ENCODE data around the gene TSPAN15. TPM values are rescaled to one million over a fixed set of nuclear protein-coding genes. Genes with fewer than 3 reads are reported as not detected.

TSPAN15 gene
- total and polyA plus RNA-seq, 2 experiments from 2014 or later, result 6.6 to 10.1 TPM

DNA sequence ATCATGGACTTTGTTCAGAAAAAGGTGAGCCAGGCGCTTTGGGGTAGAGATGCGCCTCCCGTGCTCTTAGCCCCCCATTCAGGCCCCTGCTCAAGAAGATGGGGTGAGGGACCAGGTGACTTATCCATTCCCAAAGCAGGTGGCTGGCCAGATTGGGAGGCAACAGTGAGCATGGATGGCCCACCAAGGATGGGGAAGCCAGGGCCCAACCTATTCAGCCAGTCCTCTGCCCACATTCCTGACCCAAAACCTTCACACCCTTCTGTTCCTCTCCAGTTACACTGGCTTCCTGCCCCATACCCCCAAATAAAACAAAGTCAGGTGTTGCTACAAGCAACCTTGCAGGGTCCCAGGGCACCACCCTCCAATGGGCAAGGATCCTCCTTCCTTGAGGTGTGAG lies 44.4 kb downstream of the TSPAN15 start:
- Mint-ChIP-seq H3K36me3 (ENCODE audit: low read depth) (no peaks in the 10 kb centered on the region; the same call in 2 of the 3 replicates), H3K27me3 (ENCODE audit: insufficient read depth, low read depth, poor library complexity) (peaks cover 1% of the 10 kb centered on the region), H3K9me3 (no peaks in the 10 kb centered on the region), H3K27ac (no peak overlapping the region), H3K4me1 (peaks cover 16% of the 10 kb centered on the region), H3K4me3 (no peak overlapping the region)
- DNase-seq (ENCODE audit: low spot score), result no peak
- no peaks in the 10 kb centered on the region for H4K20me1 ChIP-seq (replicated peaks; ENCODE audit: insufficient read depth)
- H3K36me3 ChIP-seq (ENCODE audit: insufficient read depth), result no peaks in the 10 kb centered on the region
- H3K79me2 ChIP-seq (replicated peaks; ENCODE audit: insufficient read depth), result no peaks in the 10 kb centered on the region
- H3K4me1 ChIP-seq (ENCODE audit: insufficient read depth), result no peaks in the 10 kb centered on the region
- TF ChIP-seq, protein P1, sequence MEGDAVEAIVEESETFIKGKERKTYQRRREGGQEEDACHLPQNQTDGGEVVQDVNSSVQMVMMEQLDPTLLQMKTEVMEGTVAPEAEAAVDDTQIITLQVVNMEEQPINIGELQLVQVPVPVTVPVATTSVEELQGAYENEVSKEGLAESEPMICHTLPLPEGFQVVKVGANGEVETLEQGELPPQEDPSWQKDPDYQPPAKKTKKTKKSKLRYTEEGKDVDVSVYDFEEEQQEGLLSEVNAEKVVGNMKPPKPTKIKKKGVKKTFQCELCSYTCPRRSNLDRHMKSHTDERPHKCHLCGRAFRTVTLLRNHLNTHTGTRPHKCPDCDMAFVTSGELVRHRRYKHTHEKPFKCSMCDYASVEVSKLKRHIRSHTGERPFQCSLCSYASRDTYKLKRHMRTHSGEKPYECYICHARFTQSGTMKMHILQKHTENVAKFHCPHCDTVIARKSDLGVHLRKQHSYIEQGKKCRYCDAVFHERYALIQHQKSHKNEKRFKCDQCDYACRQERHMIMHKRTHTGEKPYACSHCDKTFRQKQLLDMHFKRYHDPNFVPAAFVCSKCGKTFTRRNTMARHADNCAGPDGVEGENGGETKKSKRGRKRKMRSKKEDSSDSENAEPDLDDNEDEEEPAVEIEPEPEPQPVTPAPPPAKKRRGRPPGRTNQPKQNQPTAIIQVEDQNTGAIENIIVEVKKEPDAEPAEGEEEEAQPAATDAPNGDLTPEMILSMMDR (conservative IDR thresholded peaks at IDR 0.05; ENCODE audit: low read depth in 2 of 2), result no peak
- no peak for TF ChIP-seq POLR2AphosphoS5 (IDR thresholded peaks at IDR 0.05; ENCODE audit: low read depth)
- TF ChIP-seq, protein P2, sequence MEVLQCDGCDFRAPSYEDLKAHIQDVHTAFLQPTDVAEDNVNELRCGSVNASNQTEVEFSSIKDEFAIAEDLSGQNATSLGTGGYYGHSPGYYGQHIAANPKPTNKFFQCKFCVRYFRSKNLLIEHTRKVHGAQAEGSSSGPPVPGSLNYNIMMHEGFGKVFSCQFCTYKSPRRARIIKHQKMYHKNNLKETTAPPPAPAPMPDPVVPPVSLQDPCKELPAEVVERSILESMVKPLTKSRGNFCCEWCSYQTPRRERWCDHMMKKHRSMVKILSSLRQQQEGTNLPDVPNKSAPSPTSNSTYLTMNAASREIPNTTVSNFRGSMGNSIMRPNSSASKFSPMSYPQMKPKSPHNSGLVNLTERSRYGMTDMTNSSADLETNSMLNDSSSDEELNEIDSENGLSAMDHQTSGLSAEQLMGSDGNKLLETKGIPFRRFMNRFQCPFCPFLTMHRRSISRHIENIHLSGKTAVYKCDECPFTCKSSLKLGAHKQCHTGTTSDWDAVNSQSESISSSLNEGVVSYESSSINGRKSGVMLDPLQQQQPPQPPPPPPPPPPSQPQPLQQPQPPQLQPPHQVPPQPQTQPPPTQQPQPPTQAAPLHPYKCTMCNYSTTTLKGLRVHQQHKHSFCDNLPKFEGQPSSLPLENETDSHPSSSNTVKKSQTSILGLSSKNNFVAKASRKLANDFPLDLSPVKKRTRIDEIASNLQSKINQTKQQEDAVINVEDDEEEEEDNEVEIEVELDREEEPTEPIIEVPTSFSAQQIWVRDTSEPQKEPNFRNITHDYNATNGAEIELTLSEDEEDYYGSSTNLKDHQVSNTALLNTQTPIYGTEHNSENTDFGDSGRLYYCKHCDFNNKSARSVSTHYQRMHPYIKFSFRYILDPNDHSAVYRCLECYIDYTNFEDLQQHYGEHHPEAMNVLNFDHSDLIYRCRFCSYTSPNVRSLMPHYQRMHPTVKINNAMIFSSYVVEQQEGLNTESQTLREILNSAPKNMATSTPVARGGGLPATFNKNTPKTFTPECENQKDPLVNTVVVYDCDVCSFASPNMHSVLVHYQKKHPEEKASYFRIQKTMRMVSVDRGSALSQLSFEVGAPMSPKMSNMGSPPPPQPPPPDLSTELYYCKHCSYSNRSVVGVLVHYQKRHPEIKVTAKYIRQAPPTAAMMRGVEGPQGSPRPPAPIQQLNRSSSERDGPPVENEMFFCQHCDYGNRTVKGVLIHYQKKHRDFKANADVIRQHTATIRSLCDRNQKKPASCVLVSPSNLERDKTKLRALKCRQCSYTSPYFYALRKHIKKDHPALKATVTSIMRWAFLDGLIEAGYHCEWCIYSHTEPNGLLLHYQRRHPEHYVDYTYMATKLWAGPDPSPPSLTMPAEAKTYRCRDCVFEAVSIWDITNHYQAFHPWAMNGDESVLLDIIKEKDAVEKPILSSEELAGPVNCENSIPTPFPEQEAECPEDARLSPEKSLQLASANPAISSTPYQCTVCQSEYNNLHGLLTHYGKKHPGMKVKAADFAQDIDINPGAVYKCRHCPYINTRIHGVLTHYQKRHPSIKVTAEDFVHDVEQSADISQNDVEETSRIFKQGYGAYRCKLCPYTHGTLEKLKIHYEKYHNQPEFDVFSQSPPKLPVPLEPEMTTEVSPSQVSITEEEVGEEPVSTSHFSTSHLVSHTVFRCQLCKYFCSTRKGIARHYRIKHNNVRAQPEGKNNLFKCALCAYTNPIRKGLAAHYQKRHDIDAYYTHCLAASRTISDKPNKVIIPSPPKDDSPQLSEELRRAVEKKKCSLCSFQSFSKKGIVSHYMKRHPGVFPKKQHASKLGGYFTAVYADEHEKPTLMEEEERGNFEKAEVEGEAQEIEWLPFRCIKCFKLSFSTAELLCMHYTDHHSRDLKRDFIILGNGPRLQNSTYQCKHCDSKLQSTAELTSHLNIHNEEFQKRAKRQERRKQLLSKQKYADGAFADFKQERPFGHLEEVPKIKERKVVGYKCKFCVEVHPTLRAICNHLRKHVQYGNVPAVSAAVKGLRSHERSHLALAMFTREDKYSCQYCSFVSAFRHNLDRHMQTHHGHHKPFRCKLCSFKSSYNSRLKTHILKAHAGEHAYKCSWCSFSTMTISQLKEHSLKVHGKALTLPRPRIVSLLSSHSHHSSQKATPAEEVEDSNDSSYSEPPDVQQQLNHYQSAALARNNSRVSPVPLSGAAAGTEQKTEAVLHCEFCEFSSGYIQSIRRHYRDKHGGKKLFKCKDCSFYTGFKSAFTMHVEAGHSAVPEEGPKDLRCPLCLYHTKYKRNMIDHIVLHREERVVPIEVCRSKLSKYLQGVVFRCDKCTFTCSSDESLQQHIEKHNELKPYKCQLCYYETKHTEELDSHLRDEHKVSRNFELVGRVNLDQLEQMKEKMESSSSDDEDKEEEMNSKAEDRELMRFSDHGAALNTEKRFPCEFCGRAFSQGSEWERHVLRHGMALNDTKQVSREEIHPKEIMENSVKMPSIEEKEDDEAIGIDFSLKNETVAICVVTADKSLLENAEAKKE (CRISPR knock-in tag; IDR thresholded peaks at IDR 0.05), result no peak
- no peak for TF ChIP-seq ZNF331 (CRISPR knock-in tag; IDR thresholded peaks at IDR 0.05; ENCODE audit: low read depth)
- TF ChIP-seq CREB1 (CRISPR knock-in tag; IDR thresholded peaks at IDR 0.05; ENCODE audit: low read depth), result no peak
- no peak overlapping the region for H3K4me2 ChIP-seq
- no peaks in the 10 kb centered on the region for H3K9me2 ChIP-seq (ENCODE audit: insufficient read depth)
- ATAC-seq, result no peak
- no peaks in the 10 kb centered on the region for H3F3A ChIP-seq (replicated peaks; ENCODE audit: low read depth)
- no peak overlapping the region for H2AFZ ChIP-seq
- H3K27ac ChIP-seq (ENCODE audit: low read depth), result no peak overlapping the region
- no peaks in the 10 kb centered on the region for H3K27me3 ChIP-seq (ENCODE audit: insufficient read depth)
- no peak overlapping the region for H3K4me3 ChIP-seq

Measured in GM23338 (cell line).